SK-N-MC (cell line): ENCODE data around the gene DLGAP3.

Source experiments
- EZH2 ChIP-seq: fragments of 200-600 bp; sonication (generic); IDR thresholded peaks from one replicate; pipeline ENCODE4 v1.6.1; 2017; ENCODE audit warnings: antibody characterized with exemption
- POLR2AphosphoS5 ChIP-seq: IDR thresholded peaks from 2 replicates; pipeline ENCODE4 v1.6.1; 2012; ENCODE audit warnings: mild to moderate bottlenecking, low read depth, low read length, borderline replicate concordance

- TF ChIP-seq POLR2AphosphoS5 = no peak
- no peak for TF ChIP-seq EZH2
These were observed 48.4 kb upstream of the DLGAP3 start for GRCh38 chr1:34977858-34978257.
